NCI-H2107 treated with DMSO at 0.1 percent for 48 hours (cell line): ENCODE measurements around the gene VILL.

Experiments
- DNase-seq: peaks from one replicate; lab custom pipeline; 2025; ENCODE audit not compliant: unreplicated experiment; lab: John Stamatoyannopoulos, UW

Gene VILL

DNA sequence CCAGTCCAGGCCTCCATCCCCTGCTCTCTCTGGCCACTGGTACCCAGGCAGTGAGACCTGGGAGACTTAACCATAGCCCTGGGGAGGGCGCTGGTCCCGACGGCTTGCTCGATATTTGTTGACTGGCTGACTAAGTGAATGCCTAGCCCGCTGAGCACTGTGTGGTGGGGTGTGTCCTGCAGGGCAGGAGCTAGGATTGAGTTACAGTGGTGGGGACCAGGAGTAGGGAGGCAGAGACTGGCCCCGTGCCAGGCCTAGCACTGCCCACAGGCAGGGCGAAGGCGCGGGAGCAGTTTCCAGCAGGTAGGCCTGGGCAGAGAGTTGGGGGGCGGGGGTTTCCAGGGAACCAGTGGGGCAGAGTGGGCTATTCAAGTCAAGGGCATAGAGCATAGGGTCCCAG is at the start of gene VILL:
Gene VILL, plus strand, starts transcription at position 260 of the 400 bp plus-strand sequence. CDS start 2,887 bp downstream, outside the sequence.
- no peak for DNase-seq

DNA sequence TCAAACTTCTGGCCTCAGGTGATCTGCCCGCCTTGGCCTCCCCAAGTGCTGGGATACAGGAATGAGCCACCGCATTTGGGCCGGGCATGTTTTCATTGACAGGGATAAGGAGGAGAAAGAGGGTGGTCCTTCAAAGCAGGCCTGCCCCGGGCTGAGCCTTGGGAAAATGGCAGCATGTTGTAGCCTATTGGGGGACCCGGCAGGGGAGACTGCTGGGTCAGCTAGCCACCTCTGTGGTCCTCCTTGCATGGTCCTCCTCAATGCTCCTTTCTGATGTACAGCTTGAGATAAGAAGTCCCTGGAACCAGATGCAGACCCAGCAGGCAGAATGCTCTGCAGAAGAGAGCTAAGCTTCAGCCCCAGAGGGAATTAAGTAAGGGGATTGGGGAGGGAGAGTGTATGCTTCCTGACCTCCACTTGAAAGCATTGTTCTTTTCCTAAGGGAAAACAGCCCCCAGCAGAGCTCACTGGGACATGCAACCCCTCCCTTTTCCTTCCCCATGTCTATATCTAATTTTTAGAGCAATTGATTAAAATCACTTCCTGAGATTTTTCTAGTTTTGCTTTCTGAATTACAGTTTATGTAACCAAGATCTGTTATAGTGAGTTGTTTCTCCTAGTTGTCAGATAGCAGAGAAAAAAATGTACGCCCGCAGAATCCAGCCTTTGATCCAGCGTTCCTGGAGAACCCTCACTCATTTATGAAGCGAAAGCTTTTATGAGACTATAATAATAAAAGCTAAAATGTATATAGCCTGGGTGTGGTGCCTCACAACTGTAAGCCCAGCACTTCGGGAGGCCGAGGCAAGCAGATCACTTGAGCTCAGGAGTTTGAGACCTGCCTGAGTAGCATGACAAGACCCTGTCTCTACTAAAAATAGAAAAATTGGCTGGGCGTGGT is 48.7 kb upstream of the VILL start:
- no peak for DNase-seq

DNA sequence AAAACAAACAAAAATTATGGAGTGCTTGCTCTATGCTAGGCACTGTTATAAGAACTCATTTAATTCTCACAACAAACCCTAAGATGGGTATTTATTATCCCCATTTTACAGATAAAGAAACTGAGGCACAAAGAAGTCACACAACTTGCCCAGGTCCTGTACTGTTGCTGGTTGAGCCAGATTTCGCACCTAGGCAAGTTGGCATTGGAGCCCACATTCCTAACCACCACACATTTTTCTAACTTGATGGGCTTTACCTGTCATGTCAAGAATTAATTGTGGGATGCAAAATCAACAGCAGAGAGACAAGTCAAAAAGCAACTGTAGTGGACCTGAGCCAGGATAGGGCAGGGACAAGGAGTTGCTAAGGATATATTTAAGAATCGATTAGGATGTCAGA is 47.9 kb upstream of the VILL start:
- no peak for DNase-seq

DNA sequence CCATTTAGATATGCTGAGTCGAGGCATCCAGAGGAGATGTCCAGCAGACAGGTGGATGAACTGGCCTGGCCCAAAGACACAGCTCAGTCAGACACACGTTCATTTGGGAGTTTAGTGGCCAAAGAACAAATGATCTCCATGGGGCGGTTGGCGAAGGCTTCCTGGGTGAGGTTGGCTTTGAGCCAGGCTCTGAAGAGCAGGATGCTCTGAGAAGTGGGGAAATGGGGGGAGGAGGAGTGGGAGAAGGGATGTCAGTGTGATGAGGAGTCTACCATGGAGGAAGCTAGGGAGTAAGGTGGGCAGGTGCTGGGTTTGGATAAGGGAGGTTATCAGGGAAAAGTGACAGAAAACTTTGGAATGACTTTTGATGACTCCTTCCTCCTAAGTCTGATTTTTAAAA is 47.5 kb upstream of the VILL start:
- DNase-seq = no peak

DNA sequence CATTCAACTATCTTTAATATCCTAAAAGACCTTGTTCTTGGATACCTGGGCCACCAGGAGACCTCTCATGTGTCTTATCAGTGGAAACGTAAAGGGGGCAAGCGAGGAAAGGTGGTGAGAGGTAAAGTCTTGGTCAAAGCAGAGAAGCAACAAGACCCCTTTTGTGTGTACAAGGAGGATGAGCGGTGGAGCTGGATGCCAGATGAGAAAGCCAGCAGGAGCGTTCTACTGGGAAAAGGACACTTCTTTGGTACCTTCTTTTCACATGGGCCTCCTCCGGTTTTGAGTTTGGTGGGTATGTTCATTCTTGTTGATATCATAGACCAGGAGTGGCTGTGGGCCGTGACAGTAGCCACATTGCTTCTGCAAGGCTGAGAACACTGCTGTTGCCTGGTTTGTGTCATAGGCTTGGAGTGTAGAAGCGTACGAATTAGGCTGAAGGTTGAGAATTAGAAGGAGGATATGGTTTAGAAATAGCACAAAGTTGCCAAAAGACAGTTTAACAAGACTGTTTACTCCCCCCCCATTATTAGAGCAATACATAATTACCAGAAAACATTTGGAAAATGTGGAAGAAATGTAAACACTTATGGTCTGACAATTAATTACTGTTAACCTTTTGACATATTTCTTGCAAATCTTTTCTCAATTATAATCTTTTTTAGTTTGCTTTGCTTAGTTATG is 46.8 kb upstream of the VILL start:
- no peak for DNase-seq

DNA sequence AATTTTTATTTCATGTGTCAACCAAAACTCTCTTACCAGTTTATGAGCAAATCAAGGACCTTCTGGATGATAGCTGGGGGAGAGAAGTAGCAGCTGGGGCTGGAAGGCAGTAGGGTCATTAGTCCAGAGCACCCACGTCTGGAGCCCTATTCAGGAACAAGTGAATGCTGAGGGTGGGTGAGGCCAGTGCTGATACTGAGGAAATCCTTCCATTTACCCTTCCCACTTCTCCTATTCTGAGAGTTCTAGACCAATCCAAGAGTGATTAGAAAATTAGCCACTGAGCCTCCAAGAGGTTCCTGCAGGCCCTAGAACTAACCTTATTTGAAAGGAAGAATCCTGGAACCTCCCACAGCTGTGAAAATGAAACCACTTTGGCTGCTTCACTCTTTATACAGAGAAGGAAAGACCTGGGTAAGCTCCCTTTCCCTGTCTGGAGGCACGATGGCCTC is 46.2 kb upstream of the VILL start:
- no peak for DNase-seq

DNA sequence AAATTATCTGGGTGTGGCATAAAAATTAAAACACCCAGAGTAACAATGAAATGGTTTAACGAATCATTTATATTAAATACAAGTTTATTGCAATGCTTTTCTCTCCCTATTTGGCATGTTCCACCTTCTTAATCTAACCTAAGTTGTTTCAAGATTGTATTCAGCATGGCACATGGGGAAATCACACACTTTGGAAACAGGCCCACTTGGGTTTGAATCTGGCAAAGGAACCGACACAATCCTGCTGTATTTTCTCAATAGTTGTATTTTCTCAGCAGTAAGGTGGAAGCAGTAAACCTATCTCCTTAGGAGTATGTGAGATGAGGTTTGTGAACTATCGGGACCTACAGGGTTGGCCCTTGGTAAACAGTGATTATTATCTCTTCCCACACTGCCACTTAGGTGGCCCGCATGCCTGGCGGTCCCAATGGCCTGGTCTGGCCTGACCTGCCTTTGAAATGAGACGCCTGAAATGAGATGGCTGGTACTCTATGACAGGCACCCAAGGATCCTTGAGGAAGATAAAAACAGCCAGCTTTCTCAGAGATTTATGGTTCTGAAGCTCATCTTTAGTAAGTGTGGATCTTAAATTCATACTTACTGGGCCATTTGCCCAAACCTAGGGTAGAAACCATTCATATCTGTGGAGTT is 45.3 kb upstream of the VILL start:
- DNase-seq = no peak

DNA sequence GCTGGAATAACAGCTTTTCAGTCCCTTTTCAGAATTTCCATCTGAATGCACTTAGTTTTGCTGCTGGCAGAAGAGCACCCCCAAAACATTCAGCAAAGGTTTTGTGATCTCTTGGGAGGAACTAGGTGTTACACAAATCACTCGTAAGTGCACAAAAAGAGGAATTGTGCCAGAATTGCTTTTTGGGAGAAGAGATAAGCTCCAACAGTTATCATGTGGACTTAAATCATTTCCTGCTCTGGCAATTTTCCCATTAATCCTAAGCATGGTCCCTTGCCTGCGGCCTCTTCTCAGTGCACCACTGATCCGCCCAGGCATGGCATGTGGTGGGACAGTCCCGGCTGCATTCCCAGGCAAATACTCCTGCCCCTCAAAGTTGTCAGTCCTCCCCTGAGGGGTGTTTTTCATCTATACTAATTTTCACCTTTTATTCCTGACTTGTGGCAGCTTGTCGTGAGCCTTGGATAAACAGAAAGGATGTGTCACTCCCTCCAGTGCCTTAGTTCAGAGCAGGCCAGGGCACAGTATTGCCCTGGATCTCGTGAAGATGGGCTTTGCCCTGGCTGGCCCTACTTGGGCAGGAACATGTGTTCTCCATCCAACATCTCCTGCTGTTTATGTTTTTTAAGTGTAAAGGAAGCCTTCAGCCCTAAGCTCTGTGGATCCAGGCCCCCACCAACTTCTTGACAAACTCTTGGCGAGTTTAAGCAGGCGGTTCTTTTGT is 44.6 kb upstream of the VILL start:
- DNase-seq = no peak

DNA sequence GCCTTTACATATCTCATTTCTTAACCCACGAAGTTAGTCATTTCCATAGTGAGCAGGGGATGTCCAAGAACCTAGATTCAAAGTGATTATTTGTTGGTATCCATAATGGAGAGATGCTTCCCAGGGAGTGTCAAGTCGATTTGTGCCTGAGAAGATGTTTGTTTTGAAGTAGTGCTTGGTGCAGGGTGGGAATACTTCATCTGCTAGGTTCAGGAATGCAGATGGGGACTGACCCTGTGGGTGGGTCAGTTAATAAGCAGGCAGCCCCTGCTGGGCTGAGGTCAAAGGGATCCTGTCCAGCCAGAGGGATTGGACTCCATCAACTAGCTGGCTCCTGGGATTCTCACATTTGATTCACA is 44.1 kb upstream of the VILL start:
- no peak for DNase-seq

DNA sequence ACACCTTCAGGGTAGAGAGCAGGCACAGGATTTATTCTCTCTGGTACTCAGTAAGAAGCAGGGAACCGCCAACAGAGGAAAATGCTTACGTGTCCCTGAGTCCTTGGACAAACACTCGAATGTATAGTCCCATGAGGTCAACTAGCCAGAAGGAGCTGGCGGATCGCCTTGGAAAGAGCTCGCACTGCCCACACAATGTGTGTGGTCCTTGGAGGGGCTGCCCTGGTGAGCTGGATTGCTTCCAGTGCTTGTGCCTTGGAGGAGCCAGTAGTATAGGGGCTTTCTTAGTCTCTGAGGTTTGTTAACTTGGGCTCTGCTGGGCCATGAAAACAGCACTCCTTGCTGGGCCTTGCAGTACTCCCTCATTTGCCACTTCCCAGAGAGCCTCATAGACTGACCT is 40.7 kb upstream of the VILL start:
- DNase-seq = no peak

DNA sequence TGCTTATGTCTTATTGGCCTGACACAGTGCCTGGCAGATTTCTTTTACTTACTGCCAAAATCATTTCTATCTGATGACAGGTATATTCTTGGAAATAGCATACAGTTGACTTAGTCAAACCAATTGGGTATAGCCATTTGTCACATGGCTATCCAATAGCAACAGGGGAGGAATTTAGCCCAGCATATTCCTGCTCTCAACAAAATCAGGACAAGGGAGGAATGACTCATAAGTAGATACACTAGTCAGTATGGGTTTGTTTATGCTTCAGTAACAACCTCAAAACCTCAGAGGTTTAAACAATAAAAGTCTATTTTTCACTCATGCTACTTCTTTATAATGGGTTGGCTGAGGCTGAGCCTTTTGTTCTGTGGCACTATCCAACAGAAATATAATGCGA is 38.0 kb upstream of the VILL start:
- DNase-seq = no peak

DNA sequence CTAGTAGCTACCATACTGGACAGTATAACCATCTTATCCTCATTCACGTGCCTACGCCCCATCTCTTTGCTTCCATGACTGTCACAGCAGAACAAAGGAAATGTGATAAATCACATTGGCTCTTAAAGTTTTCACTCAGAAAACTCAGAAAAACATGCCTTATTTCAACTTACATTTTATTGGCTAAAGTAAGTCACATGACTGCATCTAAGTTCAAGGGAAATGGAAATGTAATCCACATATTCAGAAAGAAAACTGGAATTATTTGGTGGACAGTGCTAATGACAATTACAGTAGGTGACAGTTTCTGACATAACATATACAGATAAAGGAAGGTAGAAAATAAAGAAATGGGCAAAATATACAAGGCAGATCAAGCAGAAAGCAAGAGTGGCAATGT is 37.4 kb upstream of the VILL start:
- DNase-seq = no peak

DNA sequence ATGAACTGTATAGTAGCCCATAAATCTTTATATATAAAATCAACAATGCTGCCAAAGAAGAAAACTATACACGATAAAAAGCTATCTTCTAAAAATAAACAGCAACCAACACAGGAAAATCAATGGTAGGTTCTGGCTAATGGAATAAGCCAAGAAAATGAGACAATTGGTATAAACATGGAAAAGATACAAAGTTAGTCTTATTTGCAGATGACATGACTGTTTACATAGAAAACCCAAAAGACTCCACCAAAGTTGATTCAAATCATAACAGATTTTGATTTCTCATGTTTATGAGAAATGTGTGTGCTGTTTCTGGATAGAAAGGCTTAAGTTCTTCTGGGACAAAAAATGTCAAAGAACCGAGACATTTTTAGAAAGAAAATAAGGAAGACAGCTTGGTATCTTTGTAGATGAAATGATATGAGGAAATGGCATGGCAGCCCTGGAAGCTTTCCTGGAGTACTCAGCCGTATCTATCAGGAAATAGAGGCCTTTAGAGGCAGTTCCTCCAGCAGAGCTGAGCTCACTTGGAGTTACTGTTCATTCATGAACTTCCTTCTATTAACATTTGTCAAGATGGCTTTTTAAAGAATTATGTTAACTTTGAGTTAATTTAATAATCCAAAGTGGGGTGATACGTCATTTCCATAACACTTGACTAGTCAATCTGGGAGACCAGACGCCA is 36.7 kb upstream of the VILL start:
- no peak for DNase-seq

DNA sequence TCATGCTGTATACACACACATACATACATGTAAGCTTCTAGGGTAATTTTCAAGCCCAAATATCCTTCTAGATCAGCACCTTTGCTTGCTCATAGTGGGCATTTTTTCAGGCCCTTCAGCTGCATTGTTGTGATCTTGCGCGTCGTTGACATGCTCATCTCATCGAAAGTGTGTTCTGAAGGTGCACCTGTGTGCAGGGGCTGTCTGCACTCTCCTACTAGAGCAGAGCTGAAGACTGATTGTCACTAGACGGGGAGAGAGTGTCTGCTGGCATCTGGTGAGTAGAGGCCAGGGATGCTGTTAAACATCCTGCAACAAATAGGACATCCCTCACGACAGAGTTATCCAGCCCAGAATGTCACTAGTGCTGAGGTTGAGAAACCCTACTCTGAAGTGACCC is 35.7 kb upstream of the VILL start:
- DNase-seq = no peak

DNA sequence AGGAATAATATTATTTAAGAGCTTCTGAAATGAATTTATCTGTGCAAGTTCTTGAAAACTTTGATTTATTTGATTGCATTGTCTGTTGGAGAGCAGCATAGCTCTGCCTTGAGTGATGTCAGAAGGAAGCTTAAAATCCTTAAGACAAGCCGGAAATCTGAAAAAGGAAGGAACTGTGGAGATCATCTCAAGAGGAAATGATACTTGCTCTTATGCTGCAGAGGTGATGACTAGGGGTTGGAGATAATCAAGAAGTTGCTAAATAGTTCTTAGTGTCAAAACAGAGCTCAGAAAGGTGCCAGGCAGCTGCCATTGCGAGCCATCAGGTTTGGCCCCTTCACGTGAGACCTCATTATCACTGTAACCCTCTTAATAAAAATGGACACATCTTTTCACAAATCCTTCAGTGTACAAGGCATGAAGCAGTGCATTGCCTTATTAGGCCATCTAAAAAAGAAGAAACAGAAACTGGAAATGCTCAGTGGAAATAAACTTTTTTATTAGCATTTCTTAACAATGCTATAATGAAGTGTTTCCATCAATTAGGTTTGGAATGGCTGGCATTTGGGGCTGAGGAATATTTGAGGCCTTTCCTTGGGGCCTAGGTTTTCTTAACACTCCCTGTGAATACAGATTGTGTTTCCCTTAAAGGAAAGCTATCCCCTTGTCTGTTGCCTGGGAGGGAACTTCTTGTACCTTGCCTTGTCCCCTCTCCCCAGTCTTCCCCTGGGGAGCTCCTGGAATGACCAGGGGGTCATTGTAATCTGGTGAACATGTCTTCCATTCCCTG is 34.5 kb upstream of the VILL start:
- no peak for DNase-seq

DNA sequence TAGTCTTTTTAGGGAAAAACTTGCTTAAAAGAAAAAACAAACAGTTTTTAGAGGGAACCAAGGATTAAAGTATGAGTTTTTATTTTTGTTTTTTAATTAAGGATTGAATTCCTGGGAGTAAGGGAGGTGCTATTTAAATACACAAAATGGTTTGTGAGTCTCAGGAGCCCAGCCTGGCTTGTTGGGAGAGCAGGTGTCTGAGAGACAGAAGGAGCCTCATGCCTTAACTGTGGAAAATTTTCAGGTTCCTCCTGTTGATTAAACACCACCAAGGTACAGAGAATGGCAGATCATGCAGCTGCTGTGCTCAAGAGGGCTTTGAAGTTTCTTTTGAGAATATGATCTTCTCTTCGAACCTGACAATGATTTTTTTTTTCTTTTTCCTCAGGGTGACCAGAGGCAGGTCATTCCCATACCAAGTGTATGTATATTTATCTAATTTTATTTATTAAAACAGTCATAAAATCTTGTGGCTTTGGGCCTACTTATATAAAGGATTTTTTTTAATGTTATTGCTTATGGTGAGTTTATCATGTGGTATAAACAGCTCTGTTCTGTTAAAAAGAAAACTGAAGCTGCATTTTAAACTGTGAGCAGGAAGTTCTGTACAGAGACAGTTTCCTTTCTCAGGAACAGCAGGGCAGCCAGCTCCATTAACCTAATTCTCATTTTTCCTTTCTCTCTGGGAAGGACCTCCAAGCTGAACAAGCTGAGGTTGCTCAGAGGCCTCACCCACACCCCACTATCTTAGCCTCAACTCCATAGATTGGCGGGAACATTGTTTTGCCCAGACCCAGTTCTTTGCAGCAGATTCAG is 33.7 kb upstream of the VILL start:
- DNase-seq = no peak

DNA sequence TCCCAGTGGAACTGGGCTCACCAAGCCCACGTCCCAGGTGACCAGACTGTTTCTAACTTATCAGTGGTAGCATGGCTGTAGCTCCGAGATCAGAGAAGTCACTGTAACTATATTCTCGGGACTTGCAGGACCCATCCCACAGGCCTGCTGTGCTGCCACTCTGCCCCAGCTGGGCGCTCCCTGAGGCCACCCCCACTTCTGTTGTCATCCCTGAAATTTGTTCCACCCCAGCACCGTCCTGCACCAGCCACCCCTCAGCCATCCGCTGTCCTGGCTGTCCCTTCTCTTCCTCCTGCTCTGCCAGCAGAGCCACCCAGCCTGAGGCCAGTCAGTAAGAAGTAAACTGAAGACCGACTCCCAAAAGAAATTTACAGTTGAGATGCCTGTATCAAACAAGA is 33.0 kb upstream of the VILL start:
- DNase-seq = no peak

DNA sequence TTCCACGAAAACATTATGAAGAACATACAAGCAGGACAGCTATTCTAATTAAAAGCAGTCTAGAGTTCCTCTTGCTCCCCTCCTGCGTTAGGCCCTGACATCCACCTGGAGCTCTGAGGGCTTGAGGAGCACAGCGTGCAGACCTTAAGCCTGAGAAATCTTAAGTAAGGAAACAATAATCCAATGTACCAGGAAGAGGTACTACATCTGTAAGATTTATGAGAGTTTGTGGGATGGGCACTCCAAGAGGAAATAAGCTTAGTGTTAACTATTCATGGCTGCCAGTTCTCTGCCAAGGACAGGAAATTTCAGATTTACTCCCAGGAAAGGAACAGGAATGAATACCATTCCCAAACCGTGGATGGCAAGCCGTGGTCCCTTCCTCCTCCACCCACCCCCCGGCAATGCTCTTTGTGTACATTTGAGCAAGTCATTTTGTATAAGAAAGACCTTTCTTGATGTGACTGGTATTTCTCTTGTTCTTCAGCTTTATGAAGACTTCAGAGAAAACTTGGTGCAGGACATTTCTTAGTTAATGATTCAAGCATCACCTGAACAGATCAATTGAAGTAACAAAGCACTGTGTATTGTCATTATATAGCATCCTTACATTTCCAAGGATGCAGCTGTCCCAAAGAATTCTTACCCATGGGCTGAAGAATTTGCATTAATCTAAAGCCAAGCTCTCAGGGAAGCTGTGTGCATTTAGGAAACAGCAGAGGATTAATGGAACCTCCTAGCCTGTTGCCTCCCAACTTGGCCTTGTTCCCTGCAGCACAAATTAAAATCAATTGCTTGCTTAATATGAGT is 28.8 kb upstream of the VILL start:
- no peak for DNase-seq
